HepG2 (cell line): ENCODE measurements around the gene PPM1G. TPM values are rescaled to one million over a fixed set of nuclear protein-coding genes. Genes with fewer than 3 reads are reported as not detected.

Experiments
- KLF16 ChIP-seq, 2 experiments: sonication (generic) in 1 of 2; formaldehyde crosslinking in 1 of 2; IDR thresholded peaks; 2 replicates each; pipeline versions ENCODE4 v1.6.1 to v1.8.0; 2016 to 2023; ENCODE audit warnings: missing genetic modification reagents in 2 of 2, missing compliant biosample characterization in 1 of 2
- MATR3 ChIP-seq: sonication (generic); formaldehyde crosslinking; IDR thresholded peaks from 2 replicates; pipeline ENCODE4 v1.4.0; 2020; ENCODE audit warnings: missing genetic modification reagents
- MLLT10 ChIP-seq: sonication (generic); formaldehyde crosslinking; IDR thresholded peaks from 2 replicates; pipeline ENCODE4 v1.4.0; 2020; ENCODE audit warnings: missing genetic modification reagents
- MLX ChIP-seq: IDR thresholded peaks from 2 replicates; pipeline ENCODE4 v1.6.1; 2016
- NFATC3 ChIP-seq: sonication (generic); formaldehyde crosslinking; IDR thresholded peaks from 2 replicates; pipeline ENCODE4 v1.5.1; 2020; ENCODE audit warnings: mild to moderate bottlenecking, missing genetic modification reagents
- PATZ1 ChIP-seq: sonication (generic); formaldehyde crosslinking; IDR thresholded peaks from 2 replicates; pipeline ENCODE4 v1.4.0; 2020; ENCODE audit warnings: missing genetic modification reagents
- RXRA ChIP-seq: sonication (generic); formaldehyde crosslinking; IDR thresholded peaks from 2 replicates; pipeline ENCODE4 v1.5.1; 2020; ENCODE audit warnings: missing genetic modification reagents
- SNAI1 ChIP-seq: sonication (generic); formaldehyde crosslinking; IDR thresholded peaks from 2 replicates; pipeline ENCODE4 v1.5.0; 2020; ENCODE audit warnings: mild to moderate bottlenecking, missing genetic modification reagents, borderline replicate concordance
- ZNF18 ChIP-seq: sonication (generic); formaldehyde crosslinking; IDR thresholded peaks from 2 replicates; pipeline ENCODE4 v1.8.0; 2022; ENCODE audit warnings: mild to moderate bottlenecking, missing genetic modification reagents; ENCODE audit not compliant: insufficient replicate concordance
- ZNF558 ChIP-seq: sonication (generic); formaldehyde crosslinking; IDR thresholded peaks from 2 replicates; pipeline ENCODE4 v1.9.0; 2022; ENCODE audit warnings: mild to moderate bottlenecking, missing genetic modification reagents, borderline replicate concordance
- ZNF703 ChIP-seq: sonication (generic); formaldehyde crosslinking; IDR thresholded peaks from 2 replicates; pipeline ENCODE4 v1.5.1; 2020; ENCODE audit warnings: missing genetic modification reagents, mild to moderate bottlenecking, moderate library complexity, borderline replicate concordance
- ZNF780A ChIP-seq: sonication (generic); formaldehyde crosslinking; IDR thresholded peaks from 2 replicates; pipeline ENCODE4 v1.8.0; 2022; ENCODE audit warnings: mild to moderate bottlenecking, missing genetic modification reagents, moderate library complexity
- ZNF784 ChIP-seq: sonication (generic); formaldehyde crosslinking; IDR thresholded peaks from 2 replicates; pipeline ENCODE4 v1.5.1; 2020; ENCODE audit warnings: missing genetic modification reagents, mild to moderate bottlenecking, borderline replicate concordance
- ZSCAN30 ChIP-seq: sonication (generic); formaldehyde crosslinking; IDR thresholded peaks from 2 replicates; pipeline ENCODE4 v1.5.0; 2020; ENCODE audit warnings: mild to moderate bottlenecking, missing genetic modification reagents
- polyA plus RNA-seq, 8 experiments: library from polyadenylated mRNA; depleted of rRNA in 3 of 8; stranded (reverse) in 7 of 8; unstranded in 1 of 8; fragments of >200 nt; fragmentation: Illumina TruSeq in 4 of 8; extraction: Trizol in 4 of 8; gene quantifications; 2 replicates each; pipeline versions ENCODE4 v1.2.1 to v1.2.3, GENCODE V29; 2011 to 2016; ENCODE audit warnings: low read depth in 4 of 8, missing spikeins in 1 of 8, mixed read lengths in 1 of 8; ENCODE audit not compliant: insufficient read depth in 1 of 8
- total RNA-seq, 5 experiments: library from RNA; depleted of rRNA; stranded (reverse); fragments of >200 nt; fragmentation: Illumina TruSeq; extraction: Trizol; gene quantifications; 2 replicates each; pipeline ENCODE4 v1.2.3, GENCODE V29; 2016; ENCODE audit warnings: low read depth in 1 of 5
- TF ChIP-seq, protein P1 (sequence below): sonication (generic); formaldehyde crosslinking; IDR thresholded peaks from 2 replicates; pipeline ENCODE4 v1.8.1; 2022; ENCODE audit warnings: mild to moderate bottlenecking, missing genetic modification reagents
- TF ChIP-seq, protein P2 (sequence below): sonication (generic); formaldehyde crosslinking; IDR thresholded peaks from 2 replicates; pipeline ENCODE4 v1.4.0; 2020; ENCODE audit warnings: missing genetic modification reagents

The PPM1G gene
- total and polyA plus RNA-seq, 2 of the 13 experiments (the other 11 are each of a cell fraction or from before 2014, with no cell fraction given) = 58.2 to 213 TPM

DNA sequence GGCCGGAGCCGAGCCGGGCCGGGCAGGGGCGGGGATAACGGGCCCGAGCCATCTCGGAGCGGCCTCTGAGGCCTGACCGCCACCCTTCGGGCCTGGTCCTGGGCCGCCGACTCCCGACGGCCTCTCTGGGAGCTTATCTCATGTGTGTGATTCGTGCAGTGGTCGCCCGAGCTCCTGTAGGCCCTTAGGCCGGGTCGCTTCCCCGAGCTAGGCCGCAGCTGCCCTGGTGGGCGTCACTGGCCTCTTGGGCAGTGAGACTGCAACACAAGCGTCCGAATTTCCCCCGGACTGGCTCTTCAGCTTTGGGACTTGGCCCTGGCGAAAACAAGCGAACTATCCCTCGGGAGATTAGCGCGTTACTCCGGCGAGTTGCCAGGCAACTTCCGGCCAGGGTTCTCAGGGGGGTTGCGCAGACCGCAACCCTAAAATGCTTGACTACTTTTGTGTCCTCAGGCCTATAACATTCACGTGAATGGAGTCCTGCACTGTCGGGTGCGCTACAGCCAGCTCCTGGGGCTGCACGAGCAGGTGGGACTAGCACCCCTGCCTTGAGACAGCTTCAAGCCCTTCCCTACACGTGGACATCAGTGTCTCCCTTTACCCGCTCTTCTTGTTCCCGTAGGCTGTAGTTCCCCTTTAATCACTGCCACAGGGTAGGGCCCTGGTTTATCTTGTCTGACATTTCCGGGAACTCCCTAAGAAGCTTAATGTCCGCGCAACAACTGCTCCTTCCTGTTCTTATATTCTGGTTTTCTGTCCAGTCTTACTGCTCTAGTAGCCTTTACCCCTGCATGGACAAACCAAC is 38.4 kb downstream of the PPM1G start (continued):
- TF ChIP-seq ZNF18 (CRISPR knock-in tag) (no peak), ZNF558 (CRISPR knock-in tag) (no peak), PATZ1 (CRISPR knock-in tag) (no peak), SNAI1 (no peak), ZNF780A (CRISPR knock-in tag) (peak; percentile 14; the same call in 1 of the 2 replicates), RXRA (no peak), MATR3 (no peak), ZSCAN30 (no peak), KLF16 (CRISPR knock-in tag; IDR thresholded peaks at IDR 0.05) (peak in 1 of 2 experiments; percentile 32; a peak in 1 of 4 replicates), MLX (no peak), NFATC3 (CRISPR knock-in tag) (no peak; the same call in 1 of the 2 replicates), ZNF703 (no peak), ZNF784 (CRISPR knock-in tag) (no peak; the same call in 1 of the 2 replicates), MLLT10 (CRISPR knock-in tag) (no peak)
- TF ChIP-seq, protein P1, sequence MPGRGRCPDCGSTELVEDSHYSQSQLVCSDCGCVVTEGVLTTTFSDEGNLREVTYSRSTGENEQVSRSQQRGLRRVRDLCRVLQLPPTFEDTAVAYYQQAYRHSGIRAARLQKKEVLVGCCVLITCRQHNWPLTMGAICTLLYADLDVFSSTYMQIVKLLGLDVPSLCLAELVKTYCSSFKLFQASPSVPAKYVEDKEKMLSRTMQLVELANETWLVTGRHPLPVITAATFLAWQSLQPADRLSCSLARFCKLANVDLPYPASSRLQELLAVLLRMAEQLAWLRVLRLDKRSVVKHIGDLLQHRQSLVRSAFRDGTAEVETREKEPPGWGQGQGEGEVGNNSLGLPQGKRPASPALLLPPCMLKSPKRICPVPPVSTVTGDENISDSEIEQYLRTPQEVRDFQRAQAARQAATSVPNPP = no peak
- TF ChIP-seq, protein P2, sequence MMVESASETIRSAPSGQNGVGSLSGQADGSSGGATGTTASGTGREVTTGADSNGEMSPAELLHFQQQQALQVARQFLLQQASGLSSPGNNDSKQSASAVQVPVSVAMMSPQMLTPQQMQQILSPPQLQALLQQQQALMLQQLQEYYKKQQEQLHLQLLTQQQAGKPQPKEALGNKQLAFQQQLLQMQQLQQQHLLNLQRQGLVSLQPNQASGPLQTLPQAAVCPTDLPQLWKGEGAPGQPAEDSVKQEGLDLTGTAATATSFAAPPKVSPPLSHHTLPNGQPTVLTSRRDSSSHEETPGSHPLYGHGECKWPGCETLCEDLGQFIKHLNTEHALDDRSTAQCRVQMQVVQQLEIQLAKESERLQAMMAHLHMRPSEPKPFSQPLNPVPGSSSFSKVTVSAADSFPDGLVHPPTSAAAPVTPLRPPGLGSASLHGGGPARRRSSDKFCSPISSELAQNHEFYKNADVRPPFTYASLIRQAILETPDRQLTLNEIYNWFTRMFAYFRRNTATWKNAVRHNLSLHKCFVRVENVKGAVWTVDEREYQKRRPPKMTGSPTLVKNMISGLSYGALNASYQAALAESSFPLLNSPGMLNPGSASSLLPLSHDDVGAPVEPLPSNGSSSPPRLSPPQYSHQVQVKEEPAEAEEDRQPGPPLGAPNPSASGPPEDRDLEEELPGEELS (CRISPR knock-in tag) = no peak
